HPDE6-E6E7 (cell line): ENCODE measurements around the gene CYP24A1.

Experiments
- DNase-seq: peaks from one replicate; pipeline ENCODE4 v3.0.0; 2011; ENCODE audit warnings: missing footprints; ENCODE audit errors: extremely low spot score

CYP24A1 gene

DNA sequence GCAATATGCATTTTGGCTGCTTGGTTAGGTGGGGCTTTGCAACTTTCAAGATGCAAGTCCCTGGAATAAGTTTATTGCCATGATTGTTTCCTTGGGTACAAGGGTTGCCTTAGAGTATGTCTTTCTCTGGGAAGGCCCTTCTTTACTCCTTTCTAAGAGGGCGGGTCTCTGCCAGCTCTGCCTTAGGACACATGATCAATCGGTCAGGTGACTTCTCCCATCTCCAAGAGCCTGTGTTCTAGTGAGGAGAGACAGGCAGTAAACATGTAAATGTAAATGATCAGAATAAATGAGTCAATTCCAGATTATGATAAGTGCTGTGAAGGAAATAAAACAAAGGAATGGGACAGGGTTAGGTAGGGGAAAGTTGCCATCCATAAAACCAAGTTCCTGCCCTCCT is 60.2 kb downstream of the CYP24A1 start:
- DNase-seq: no peak

DNA sequence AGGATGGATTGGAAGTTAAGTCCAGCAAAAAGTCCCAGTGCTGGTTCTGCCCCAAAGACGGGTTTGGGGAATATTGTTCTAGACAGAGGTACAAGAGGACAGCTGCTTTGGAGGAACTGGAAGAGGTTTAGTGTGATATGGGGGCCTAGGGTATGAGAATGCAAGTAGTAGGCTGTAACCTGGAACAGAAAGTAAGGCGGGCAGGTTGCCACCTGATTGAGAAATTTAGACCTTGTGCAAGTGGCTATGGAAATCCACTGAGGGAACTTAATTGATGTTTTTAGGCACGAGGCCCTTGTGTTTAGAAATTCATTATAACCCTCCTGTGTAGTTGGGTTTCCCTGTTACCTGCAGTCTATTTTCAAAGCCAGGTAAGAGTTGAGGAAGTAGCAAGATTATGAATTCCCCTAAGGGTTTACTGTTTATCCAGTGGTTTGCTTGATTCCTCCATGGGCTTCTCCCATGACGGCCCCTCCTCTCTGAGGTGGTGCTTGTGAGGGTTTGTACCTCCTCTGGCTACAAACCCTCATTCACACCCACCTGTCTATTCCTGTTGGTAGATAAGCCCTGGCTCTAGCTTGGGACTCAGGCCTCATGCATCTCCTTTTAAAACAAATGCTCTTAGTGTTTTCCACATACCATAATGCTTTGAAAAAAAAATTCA is 61.4 kb downstream of the CYP24A1 start:
- no peak for DNase-seq

DNA sequence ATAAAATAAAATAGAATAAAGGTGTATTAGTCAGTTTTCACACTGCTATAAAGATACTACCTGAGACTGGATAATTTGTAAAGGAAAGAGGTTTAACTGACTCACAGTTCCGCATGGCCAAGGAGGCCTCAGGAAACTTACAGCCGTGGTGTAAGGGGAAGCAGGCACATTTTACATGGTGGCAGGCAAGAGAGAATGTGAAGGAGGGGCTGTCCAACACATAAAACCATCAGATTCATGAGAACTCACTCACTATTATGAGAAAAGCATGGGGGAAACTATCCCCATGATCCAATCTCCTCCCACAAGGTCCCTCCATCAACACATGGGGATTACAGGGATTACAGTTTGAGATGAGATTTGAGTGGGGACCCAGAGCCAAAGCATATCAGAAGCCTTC is 62.3 kb downstream of the CYP24A1 start:
- no peak for DNase-seq

DNA sequence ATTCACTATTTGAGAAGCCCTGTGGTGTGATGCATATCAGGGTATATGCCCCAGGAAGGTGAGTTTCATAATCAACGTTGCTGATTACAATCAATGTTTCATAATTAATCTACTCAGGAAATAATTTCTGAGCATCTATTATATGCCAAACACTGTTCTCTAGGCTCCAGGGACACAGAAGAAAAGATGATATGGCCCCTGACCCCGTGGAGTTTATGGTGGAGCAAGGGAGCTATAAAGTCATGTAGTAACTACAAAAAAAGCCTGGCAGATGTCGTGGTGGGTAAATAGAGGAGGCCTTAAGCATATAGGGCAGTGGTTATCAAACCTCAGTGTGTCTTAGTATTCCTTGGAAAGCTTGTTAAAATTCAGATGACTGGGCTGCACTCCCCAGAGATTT is 63.3 kb downstream of the CYP24A1 start:
- DNase-seq: no peak

DNA sequence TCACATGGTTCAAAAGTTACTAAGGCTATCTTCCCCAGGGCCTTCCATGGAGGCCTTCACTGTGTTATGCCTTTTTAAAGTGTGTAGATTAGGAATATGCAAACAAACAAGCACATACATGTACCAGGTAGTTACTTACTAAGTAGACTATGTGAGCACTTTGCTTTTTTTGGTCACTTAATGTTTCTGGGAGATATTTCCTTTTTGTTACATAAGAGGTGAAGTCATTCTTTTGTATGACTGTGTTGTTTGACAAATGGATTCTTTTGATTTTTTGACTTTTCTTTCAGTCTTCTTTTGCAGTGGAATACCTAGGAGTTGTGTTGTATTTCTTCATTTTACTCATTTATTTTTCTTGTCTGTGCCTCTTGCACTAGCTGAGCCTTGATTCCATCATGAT is 63.7 kb downstream of the CYP24A1 start:
- peak; percentile 60 for DNase-seq

DNA sequence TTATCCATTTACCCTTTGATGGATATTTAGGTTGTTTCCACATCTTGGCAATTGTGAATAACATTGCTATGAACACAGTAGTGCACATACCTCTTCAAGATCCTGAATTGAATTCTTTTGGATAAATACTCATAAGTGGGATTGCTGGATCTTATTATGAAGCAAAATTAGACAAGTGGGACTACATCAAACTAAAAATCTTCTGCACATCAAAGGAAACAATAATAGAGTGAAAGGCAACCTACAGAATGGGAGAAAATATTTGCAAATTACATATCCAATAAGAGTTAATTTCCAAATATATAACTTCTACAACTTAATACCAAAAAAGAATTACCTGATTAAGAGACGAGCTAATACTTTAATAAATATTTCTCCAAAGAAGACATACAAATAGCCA is 65.0 kb downstream of the CYP24A1 start:
- no peak for DNase-seq

DNA sequence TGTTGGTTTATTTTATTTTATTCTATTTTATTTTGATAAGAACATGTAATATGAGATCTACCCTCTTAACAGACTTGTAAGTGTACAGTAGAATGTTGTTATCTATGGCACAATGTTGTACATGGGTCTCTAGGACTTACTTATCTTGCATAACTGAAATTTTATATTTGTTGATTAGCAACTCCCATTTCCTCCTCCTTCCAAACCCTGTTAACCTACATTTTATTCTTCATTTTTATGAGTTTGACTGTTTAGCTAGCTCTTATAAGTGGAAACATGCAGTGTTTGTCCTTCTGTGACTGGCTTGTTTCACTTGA is 65.5 kb downstream of the CYP24A1 start:
- no peak for DNase-seq

DNA sequence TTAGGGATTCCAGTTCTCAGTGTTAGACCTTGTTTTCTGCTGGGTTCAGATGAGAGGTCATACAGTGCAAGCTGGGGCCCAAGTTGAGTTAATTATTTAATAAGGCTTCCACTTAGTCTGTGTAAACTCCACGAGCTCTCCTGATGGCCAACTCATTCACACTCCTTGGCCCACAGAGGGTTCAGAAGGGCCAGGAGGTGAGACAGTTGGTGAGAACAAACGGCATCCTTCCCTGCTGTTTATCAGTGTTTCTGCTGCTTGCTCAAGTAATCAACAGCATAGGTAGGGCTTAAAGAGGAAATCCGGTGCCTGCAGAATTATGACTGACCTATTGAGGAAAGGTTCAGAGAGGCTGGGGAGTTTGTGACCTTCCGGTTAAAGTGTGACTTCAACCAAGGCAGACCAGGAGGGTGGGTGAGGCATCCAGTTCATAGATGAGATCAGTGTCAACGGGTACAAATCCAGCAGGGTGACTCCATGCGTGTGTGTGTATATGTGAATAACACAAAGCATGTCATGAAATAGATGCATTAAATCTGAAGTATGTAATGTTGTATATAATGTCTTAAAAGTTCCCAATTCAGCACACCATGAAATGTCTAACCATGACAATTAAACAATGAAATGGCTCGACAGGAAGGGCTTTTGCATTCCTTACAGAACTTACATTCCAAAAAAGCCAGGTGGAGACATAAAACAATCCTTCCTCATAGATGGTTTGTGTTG is 66.0 kb downstream of the CYP24A1 start:
- DNase-seq: no peak

DNA sequence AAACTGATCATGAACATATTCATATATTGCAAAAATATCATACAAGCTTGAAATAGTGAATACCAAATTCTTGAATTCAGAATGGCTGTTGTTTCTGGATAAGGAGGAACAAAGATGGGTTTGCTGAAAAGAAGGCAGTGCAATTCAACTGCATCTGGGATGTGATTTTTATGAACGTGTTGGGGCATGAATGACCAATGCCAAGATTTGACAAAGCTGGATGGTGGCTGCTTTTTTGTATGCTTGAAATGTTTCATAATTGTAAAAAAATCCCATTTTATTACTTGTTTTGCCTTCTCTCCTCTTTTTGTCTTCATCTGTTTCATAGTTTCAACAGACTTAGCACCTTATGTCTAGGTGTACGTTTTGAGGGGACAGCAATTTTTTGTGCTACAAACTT is 66.6 kb downstream of the CYP24A1 start:
- no peak for DNase-seq

DNA sequence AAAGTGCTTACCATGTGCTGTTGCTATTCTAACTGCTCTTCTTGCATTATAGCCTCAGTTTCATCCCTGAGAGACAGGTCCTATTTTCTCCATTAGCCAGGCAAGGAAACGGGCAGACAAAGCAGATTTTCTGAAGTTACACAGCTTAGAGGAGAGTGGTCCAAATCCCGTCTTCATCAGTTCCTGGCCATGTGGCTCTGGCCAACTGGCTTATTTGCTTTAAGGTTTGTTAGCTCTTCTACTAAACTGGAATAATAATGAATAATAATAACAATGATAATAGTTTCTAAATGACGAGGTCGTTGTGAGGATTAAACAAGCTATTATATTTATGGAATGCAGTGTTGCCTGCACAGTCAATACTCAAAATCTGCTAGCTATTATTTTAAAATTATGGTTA is 67.6 kb downstream of the CYP24A1 start:
- no peak for DNase-seq

DNA sequence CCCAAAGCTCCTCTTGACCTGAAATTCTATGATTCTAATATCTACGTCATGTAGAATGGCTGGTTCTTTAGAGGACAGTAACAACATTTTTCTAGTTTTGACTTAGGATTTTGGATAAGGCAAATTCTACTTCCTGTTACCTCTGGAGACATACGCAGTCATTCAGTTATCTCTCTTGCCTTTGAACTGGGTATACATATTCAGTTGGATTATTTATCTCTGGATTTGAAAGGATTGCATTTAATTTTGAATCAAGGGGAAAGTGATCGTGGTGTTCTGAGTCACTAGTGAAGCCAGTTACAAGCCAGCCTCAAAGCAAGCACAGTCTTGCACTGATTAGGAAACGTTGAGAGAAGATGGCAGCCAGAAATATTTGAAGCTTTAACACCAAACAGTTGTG is 68.1 kb downstream of the CYP24A1 start:
- peak; percentile 83 for DNase-seq

DNA sequence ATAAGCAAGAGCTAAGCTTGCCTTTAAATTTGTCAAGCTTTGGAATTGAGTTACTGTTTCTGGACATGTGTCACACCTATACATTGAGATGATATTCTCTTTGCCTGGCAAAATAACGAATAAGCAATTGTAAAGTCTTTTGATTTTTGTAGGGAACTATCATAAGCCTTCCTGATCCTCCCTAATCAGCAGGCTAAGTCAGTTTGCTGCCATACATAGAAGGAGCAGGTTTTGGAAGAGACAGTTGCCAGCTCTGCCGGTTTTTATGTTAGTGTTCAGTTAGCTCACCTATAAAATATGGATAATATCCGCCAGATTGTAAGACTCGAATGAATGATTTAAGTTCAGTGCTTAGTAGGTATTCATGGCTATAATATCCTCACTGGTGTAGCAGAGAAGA is 69.0 kb downstream of the CYP24A1 start:
- no peak for DNase-seq

DNA sequence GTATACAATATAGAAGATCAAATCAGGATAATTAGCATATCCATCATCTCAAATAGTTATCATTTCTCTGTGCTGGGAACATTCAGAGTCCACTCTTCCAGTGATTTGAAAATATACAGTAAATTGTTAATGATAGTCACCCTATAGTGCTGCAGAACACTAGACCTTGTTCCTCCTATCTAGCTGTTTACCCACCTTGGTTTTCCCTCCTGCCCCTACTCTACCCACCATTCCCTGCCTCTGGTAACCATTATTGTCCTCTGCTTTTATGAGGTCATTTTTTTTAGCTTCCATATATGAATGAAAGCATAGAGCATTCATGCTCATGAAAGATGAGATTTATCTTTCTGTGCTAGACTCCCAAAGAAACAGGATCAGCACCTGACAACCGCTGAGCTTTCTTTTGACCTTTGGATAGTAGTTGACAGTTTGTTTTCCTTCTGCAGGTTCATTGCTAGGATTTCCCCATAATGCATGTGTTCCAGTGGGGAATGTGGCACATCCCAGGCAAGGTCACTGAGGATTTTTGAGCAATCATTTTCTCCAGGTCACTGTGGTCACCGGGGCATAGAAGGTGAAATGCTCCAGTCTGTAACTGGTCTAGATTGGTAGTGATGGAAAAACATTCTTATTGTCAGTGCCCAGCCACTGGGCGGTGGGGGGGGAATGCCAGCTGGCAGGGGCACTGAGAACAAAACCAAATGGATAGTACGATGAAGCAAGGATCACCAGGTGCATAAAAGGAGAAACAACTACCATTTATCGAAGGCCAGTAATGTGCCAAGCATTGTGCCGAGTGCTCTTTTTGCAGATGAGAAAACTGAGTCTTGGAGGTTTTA is 69.8 kb downstream of the CYP24A1 start:
- DNase-seq: no peak
